OCI-LY3 (cell line): Measurements from ENCODE around the gene KPNA2.
"Not testable (repeated sequence)": the region's sequence is repeated elsewhere in the genome, so short reads cannot be mapped to it uniquely, and the experiment has no call there.

Experiments
- H2AFZ ChIP-seq: fragments of 200-600, 300-600 bp; shearing (Covaris generic); 2 replicates; pipeline ENCODE4 v1.6.0; 2014; ENCODE audit warnings: antibody characterized with exemption, low read depth, low read length
- H3K27ac ChIP-seq: fragments of 200-600, 300-600 bp; sonication (generic); 2 replicates; pipeline ENCODE4 v1.5.1; 2014; ENCODE audit warnings: mild to moderate bottlenecking, low read length, moderate library complexity, mixed read lengths
- H3K27me3 ChIP-seq: fragments of 200-600, 300-600 bp; sonication (generic); 2 replicates; pipeline ENCODE4 v1.6.1; 2014; ENCODE audit warnings: low read depth, low read length, mixed read lengths
- H3K36me3 ChIP-seq: fragments of 200-600, 300-600 bp; sonication (generic); replicated peaks from 2 replicates; pipeline ENCODE3; 2014; ENCODE audit warnings: low read depth, low read length, mixed read lengths
- H3K4me1 ChIP-seq: fragments of 300-600, 200-600 bp; sonication (generic); 2 replicates; pipeline ENCODE4 v1.6.1; 2014; ENCODE audit warnings: low read length, mixed read lengths
- H3K4me2 ChIP-seq: fragments of 200-600, 300-600 bp; sonication (generic); 2 replicates; pipeline ENCODE4 v1.6.1; 2014; ENCODE audit warnings: low read length, mixed read lengths
- H3K4me3 ChIP-seq: fragments of 300-600, 200-600 bp; sonication (generic); 2 replicates; pipeline ENCODE4 v1.5.1; 2014; ENCODE audit warnings: antibody characterized with exemption, mild to moderate bottlenecking, low read length, moderate library complexity
- H3K79me2 ChIP-seq: fragments of 300-600, 200-600 bp; shearing (Covaris generic); 2 replicates; pipeline ENCODE4 v1.6.1; 2014; ENCODE audit warnings: mild to moderate bottlenecking, low read length, mixed read lengths
- H3K9ac ChIP-seq: fragments of 300-600, 200-600 bp; shearing (Covaris generic); 2 replicates; pipeline ENCODE4 v1.6.0; 2014; ENCODE audit warnings: mild to moderate bottlenecking, low read length, moderate library complexity
- H3K9me3 ChIP-seq: fragments of 200-600, 300-600 bp; shearing (Covaris generic); 2 replicates; pipeline ENCODE4 v1.6.1; 2014; ENCODE audit warnings: low read length, mixed read lengths; ENCODE audit not compliant: insufficient read depth
- H4K20me1 ChIP-seq: fragments of 200-600, 300-600 bp; sonication (generic); 2 replicates; pipeline ENCODE4 v1.6.1; 2016; ENCODE audit warnings: low read length, mixed read lengths; ENCODE audit not compliant: insufficient read depth
- CTCF ChIP-seq: fragments of 200-600, 300-600 bp; sonication (generic); IDR thresholded peaks from 2 replicates; pipeline ENCODE4 v1.5.1; 2014; ENCODE audit warnings: antibody characterized with exemption, low read length, low read depth
- EZH2phosphoT487 ChIP-seq: fragments of 200-600 bp; shearing (Covaris generic); IDR thresholded peaks from 2 replicates; pipeline ENCODE4 v1.6.1; 2018; ENCODE audit warnings: antibody characterized with exemption, mixed run types, low read depth

KPNA2 gene

GRCh38 chr17:68074279-68074678, 38.7 kb downstream of the KPNA2 start:
- Histone ChIP-seq H3K36me3 (no peaks in the 10 kb centered on the region), H3K4me3 (no peak overlapping the region), H3K27me3 (no peaks in the 10 kb centered on the region), H3K79me2 (no peaks in the 10 kb centered on the region), H3K27ac (no peak overlapping the region), H3K4me1 (no peaks in the 10 kb centered on the region), H2AFZ (no peak overlapping the region), H3K4me2 (no peak overlapping the region), H3K9ac (no peak overlapping the region), H4K20me1 (no peaks in the 10 kb centered on the region), H3K9me3 (no peaks in the 10 kb centered on the region)
- TF ChIP-seq EZH2phosphoT487 (no peak), CTCF (no peak)

- not testable (repeated sequence) for H2AFZ ChIP-seq, H3K79me2 ChIP-seq, H3K9ac ChIP-seq, H3K4me3 ChIP-seq, H3K4me2 ChIP-seq, H3K36me3 ChIP-seq, H3K4me1 ChIP-seq, H4K20me1 ChIP-seq, H3K27ac ChIP-seq, H3K9me3 ChIP-seq, H3K27me3 ChIP-seq
Observed at GRCh38 chr17:68075953-68076607, 40.5 kb downstream of the KPNA2 start.

GRCh38 chr17:68077498-68077897, 42.0 kb downstream of the KPNA2 start:
- H4K20me1 ChIP-seq, H3K27me3 ChIP-seq, H3K9ac ChIP-seq, H3K4me2 ChIP-seq, H3K9me3 ChIP-seq, H3K4me3 ChIP-seq, H3K4me1 ChIP-seq, H3K27ac ChIP-seq, H3K79me2 ChIP-seq, H2AFZ ChIP-seq, H3K36me3 ChIP-seq: not testable (repeated sequence)

GRCh38 chr17:68080411-68081150, 45.0 kb downstream of the KPNA2 start:
- Histone ChIP-seq H4K20me1 (no peaks in the 10 kb centered on the region), H3K4me1 (no peaks in the 10 kb centered on the region), H2AFZ (no peak overlapping the region), H3K4me2 (no peak overlapping the region), H3K79me2 (no peaks in the 10 kb centered on the region), H3K27me3 (no peaks in the 10 kb centered on the region), H3K27ac (no peak overlapping the region), H3K9ac (no peak overlapping the region), H3K4me3 (no peak overlapping the region), H3K36me3 (no peaks in the 10 kb centered on the region), H3K9me3 (no peaks in the 10 kb centered on the region)
- TF ChIP-seq CTCF (no peak), EZH2phosphoT487 (no peak)

GRCh38 chr17:68081305-68082265, 46.0 kb downstream of the KPNA2 start:
- not testable (repeated sequence) for H3K9me3 ChIP-seq, H3K4me1 ChIP-seq

More at GRCh38 chr17:68081305-68082265, 46.0 kb downstream of the KPNA2 start:
- not testable (repeated sequence) for H2AFZ ChIP-seq, H3K4me3 ChIP-seq, H3K9ac ChIP-seq, H3K27ac ChIP-seq, H3K27me3 ChIP-seq, H3K79me2 ChIP-seq, H3K36me3 ChIP-seq, H3K4me2 ChIP-seq, H4K20me1 ChIP-seq
